Glutamatergic neuron (in vitro differentiated cells): ENCODE results near the gene PTPRN2. TPM values are rescaled to one million over a fixed set of nuclear protein-coding genes. Genes with fewer than 3 reads are reported as not detected.
"Not testable (repeated sequence)": the region's sequence is repeated elsewhere in the genome, so short reads cannot be mapped to it uniquely, and the experiment has no call there.

Experiments
- DNase-seq: peaks from one replicate; pipeline ENCODE4 v3.0.0; 2022
- H3K27ac Mint-ChIP-seq: one replicate; pipeline ENCODE4 v1.8.0; 2020; ENCODE audit warnings: mild to moderate bottlenecking, mixed read lengths, inconsistent platforms; ENCODE audit not compliant: unreplicated experiment
- H3K27me3 Mint-ChIP-seq: one replicate; pipeline ENCODE4 v1.8.0; 2020; ENCODE audit warnings: mild to moderate bottlenecking, moderate library complexity, mixed read lengths, inconsistent platforms; ENCODE audit not compliant: unreplicated experiment
- H3K36me3 Mint-ChIP-seq: one replicate; pipeline ENCODE4 v1.8.0; 2020; ENCODE audit warnings: mild to moderate bottlenecking, mixed read lengths, inconsistent platforms; ENCODE audit not compliant: unreplicated experiment
- H3K4me1 Mint-ChIP-seq: one replicate; pipeline ENCODE4 v1.8.0; 2020; ENCODE audit warnings: mild to moderate bottlenecking, low read depth, mixed read lengths, inconsistent platforms; ENCODE audit not compliant: unreplicated experiment
- H3K4me3 Mint-ChIP-seq: one replicate; pipeline ENCODE4 v1.8.0; 2020; ENCODE audit warnings: mild to moderate bottlenecking, mixed read lengths, inconsistent platforms; ENCODE audit not compliant: unreplicated experiment
- H3K9me3 Mint-ChIP-seq: one replicate; pipeline ENCODE4 v1.8.0; 2020; ENCODE audit warnings: mild to moderate bottlenecking, moderate library complexity, mixed read lengths, inconsistent platforms; ENCODE audit not compliant: unreplicated experiment
- CTCF ChIP-seq: fragments of 200-600 bp; sonication (generic); IDR thresholded peaks from one replicate; pipeline ENCODE4 v1.5.0; 2021; ENCODE audit not compliant: partially characterized antibody, unreplicated experiment
- total RNA-seq: library from RNA; stranded (reverse); fragmentation: NEBNext Ultra II Directional; extraction: Animal tissue kit (Norgen Biotek cat#: 25700); gene quantifications from one replicate; pipeline ENCODE4 v1.2.1, GENCODE V29; 2021; ENCODE audit not compliant: unreplicated experiment

The PTPRN2 gene
- total RNA-seq, 1 donor from 2014 or later: 49.0 TPM

GRCh38 chr7:158343936-158344455, 243.6 kb downstream of the PTPRN2 start:
- H3K9me3 Mint-ChIP-seq: peaks cover 23% of the 10 kb centered on the region

GRCh38 chr7:158343526-158343925, 244.1 kb downstream of the PTPRN2 start:
- TF ChIP-seq CTCF: no peak
- Mint-ChIP-seq H3K4me3 (no peak overlapping the region), H3K27ac (no peak overlapping the region), H3K9me3 (peaks cover 23% of the 10 kb centered on the region), H3K27me3 (peaks cover 10% of the 10 kb centered on the region), H3K36me3 (peaks cover 12% of the 10 kb centered on the region), H3K4me1 (no peaks in the 10 kb centered on the region)
- DNase-seq: no peak

More at GRCh38 chr7:158343936-158344455, 243.6 kb downstream of the PTPRN2 start:
- no peak overlapping the region for H3K4me3 Mint-ChIP-seq
- DNase-seq: no peak
- peaks cover 10% of the 10 kb centered on the region for H3K27me3 Mint-ChIP-seq
- TF ChIP-seq CTCF: no peak
- H3K36me3 Mint-ChIP-seq: peaks cover 12% of the 10 kb centered on the region
- no peaks in the 10 kb centered on the region for H3K4me1 Mint-ChIP-seq
- H3K27ac Mint-ChIP-seq: no peak overlapping the region

- Mint-ChIP-seq H3K9me3 (peaks cover 27% of the 10 kb centered on the region), H3K27ac (peak overlapping the region; percentile 2), H3K36me3 (peaks cover 18% of the 10 kb centered on the region), H3K27me3 (peaks cover 10% of the 10 kb centered on the region)
- not testable (repeated sequence) for DNase-seq, H3K4me3 Mint-ChIP-seq, H3K4me1 Mint-ChIP-seq
Observed at GRCh38 chr7:158341097-158341496, 246.5 kb downstream of the PTPRN2 start.

DNA sequence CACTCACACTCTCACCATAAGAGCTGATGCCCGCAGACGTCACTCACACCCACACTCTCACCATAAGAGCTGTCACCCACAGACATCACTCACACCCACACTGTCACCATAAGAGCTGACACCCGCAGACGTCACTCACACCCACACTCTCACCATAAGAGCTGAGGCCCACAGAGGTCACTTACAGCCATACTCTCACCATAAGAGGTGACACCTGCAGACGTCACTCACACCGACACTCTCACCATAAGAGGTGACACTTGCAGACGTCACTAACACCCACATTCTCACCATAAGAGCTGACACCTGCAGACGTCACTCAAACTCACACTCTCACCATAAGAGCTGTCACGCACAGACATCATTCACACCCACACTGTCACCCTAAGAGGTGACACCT, 250.7 kb downstream of the PTPRN2 start:
- H3K36me3 Mint-ChIP-seq: peaks cover 17% of the 10 kb centered on the region
- H3K27me3 Mint-ChIP-seq: peaks cover 11% of the 10 kb centered on the region
- H3K27ac Mint-ChIP-seq, H3K4me3 Mint-ChIP-seq, DNase-seq, H3K4me1 Mint-ChIP-seq: not testable (repeated sequence)
- peaks cover 29% of the 10 kb centered on the region for H3K9me3 Mint-ChIP-seq

GRCh38 chr7:158332516-158332915, 255.1 kb downstream of the PTPRN2 start:
- peaks cover 31% of the 10 kb centered on the region for H3K9me3 Mint-ChIP-seq
- H3K4me3 Mint-ChIP-seq, H3K4me1 Mint-ChIP-seq, H3K27ac Mint-ChIP-seq, DNase-seq: not testable (repeated sequence)
- peaks cover 11% of the 10 kb centered on the region for H3K27me3 Mint-ChIP-seq
- H3K36me3 Mint-ChIP-seq: peaks cover 18% of the 10 kb centered on the region

DNA sequence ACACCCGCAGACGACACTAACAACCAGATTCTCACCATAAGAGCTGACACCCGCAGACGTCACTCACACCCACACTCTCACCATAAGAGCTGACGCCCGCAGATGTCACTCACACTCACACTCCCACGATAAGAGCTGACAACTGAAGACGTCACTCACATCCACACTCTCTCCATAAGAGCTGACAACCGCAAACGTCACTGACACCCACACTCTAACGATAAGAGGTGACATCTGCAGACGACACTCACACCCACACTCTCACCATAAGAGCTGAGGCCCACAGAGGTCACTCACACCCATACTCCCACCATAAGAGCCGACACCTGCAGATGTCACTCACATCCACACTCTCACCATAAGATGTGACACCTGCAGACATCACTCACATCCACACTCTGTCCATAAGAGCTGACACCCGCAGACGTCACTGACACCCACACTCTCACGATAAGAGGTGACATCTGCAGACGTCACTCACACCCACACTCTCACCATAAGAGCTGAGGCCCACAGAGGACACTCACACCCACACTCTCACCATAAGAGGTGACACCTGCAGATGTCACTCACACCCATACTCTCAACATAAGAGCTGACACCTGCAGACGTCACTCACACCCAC, 255.7 kb downstream of the PTPRN2 start:
- DNase-seq, H3K4me1 Mint-ChIP-seq, H3K27ac Mint-ChIP-seq, H3K4me3 Mint-ChIP-seq: not testable (repeated sequence)
- peaks cover 34% of the 10 kb centered on the region for H3K9me3 Mint-ChIP-seq
- peaks cover 24% of the 10 kb centered on the region for H3K36me3 Mint-ChIP-seq
- peaks cover 13% of the 10 kb centered on the region for H3K27me3 Mint-ChIP-seq

DNA sequence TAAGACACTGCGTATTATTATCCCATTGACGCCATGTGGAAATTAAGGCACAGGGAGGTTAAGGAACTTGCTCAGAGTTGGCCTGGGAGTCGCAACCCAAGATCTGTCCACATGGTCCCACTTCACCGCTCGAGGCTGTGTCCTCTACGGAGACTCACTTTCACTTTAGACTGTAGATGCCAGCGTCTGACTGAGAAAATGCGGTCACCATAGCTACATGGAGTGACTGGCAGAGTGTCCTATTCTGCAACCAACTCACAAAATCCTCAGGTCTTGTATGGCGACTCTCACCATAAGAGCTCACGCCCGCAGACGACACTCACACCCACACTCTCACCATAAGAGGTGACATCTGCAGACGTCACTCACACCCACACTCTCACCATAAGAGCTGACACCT, 257.9 kb downstream of the PTPRN2 start:
- no peak for DNase-seq
- Mint-ChIP-seq H3K27me3 (peaks cover 19% of the 10 kb centered on the region), H3K4me3 (no peak overlapping the region), H3K36me3 (peaks cover 24% of the 10 kb centered on the region), H3K4me1 (peaks cover 5% of the 10 kb centered on the region), H3K9me3 (peaks cover 37% of the 10 kb centered on the region), H3K27ac (no peak overlapping the region)
- TF ChIP-seq CTCF: no peak
